ENCODE results near the gene GABRB2.

- TF ChIP-seq CTCF (IDR thresholded peaks at IDR 0.05; ENCODE audit: low read length) (no peak), EZH2 (IDR thresholded peaks at IDR 0.05; ENCODE audit: borderline replicate concordance, low read length) (no peak)
Observed at GRCh38 chr5:161385027-161385426, 161.5 kb downstream of the GABRB2 start.
